HEK293 (cell line): ENCODE results near the gene SFT2D1.

Experiments
- HOXA7 ChIP-seq: sonication (generic); formaldehyde crosslinking; IDR thresholded peaks from 2 replicates; pipeline ENCODE4 v1.8.1; 2022; ENCODE audit warnings: missing genetic modification reagents, borderline replicate concordance
- KLF10 ChIP-seq: fragments of 450-650 bp; IDR thresholded peaks from 2 replicates; pipeline ENCODE4 v1.5.1; 2018; ENCODE audit warnings: missing biosample characterization, mild to moderate bottlenecking, missing genetic modification characterization
- OVOL3 ChIP-seq: fragments of 450-650 bp; formaldehyde crosslinking; IDR thresholded peaks from 2 replicates; pipeline ENCODE4 v1.5.1; 2016; ENCODE audit warnings: missing biosample characterization, missing genetic modification characterization
- SALL2 ChIP-seq: fragments of 450-650 bp; formaldehyde crosslinking; IDR thresholded peaks from 2 replicates; pipeline ENCODE4 v1.5.0; 2017; ENCODE audit warnings: missing biosample characterization, mild to moderate bottlenecking, missing genetic modification characterization, borderline replicate concordance
- YY1 ChIP-seq: fragments of 450-650 bp; formaldehyde crosslinking; IDR thresholded peaks from 2 replicates; pipeline ENCODE4 v1.5.1; 2018; ENCODE audit warnings: missing biosample characterization, missing genetic modification characterization
- ZBTB20 ChIP-seq: fragments of 450-650 bp; formaldehyde crosslinking; IDR thresholded peaks from 2 replicates; pipeline ENCODE4 v1.5.1; 2016; ENCODE audit warnings: missing biosample characterization, missing genetic modification characterization
- ZBTB48 ChIP-seq: fragments of 450-650 bp; formaldehyde crosslinking; IDR thresholded peaks from 2 replicates; pipeline ENCODE4 v1.5.1; 2016; ENCODE audit warnings: missing biosample characterization, missing genetic modification characterization
- ZNF10 ChIP-seq: fragments of 450-650 bp; formaldehyde crosslinking; IDR thresholded peaks from 2 replicates; pipeline ENCODE4 v1.5.1; 2017; ENCODE audit warnings: missing biosample characterization, missing genetic modification characterization
- ZNF335 ChIP-seq: fragments of 450-650 bp; formaldehyde crosslinking; conservative IDR thresholded peaks from 2 replicates; pipeline ENCODE4 v1.5.1; 2016; ENCODE audit warnings: missing biosample characterization, missing genetic modification characterization
- ZNF707 ChIP-seq: fragments of 450-650 bp; formaldehyde crosslinking; IDR thresholded peaks from 2 replicates; pipeline ENCODE4 v1.5.1; 2016; ENCODE audit warnings: missing biosample characterization, missing genetic modification characterization
- TF ChIP-seq, protein P1 (sequence below): sonication (generic); formaldehyde crosslinking; IDR thresholded peaks from 2 replicates; pipeline ENCODE4 v1.8.1; 2022; ENCODE audit warnings: mild to moderate bottlenecking, moderate library complexity, missing genetic modification reagents
- TF ChIP-seq, protein P2 (sequence below): fragments of 450-650 bp; formaldehyde crosslinking; IDR thresholded peaks from 2 replicates; pipeline ENCODE4 v1.5.1; 2016; ENCODE audit warnings: missing biosample characterization, missing genetic modification characterization
- TF ChIP-seq, protein P3 (sequence below): fragments of 450-650 bp; formaldehyde crosslinking; IDR thresholded peaks from 2 replicates; pipeline ENCODE4; 2016; ENCODE audit warnings: missing biosample characterization, missing genetic modification characterization
- TF ChIP-seq, protein P4 (sequence below): fragments of 450-650 bp; formaldehyde crosslinking; IDR thresholded peaks from 2 replicates; pipeline ENCODE4 v1.5.1; 2016; ENCODE audit warnings: missing biosample characterization, missing genetic modification characterization

DNA sequence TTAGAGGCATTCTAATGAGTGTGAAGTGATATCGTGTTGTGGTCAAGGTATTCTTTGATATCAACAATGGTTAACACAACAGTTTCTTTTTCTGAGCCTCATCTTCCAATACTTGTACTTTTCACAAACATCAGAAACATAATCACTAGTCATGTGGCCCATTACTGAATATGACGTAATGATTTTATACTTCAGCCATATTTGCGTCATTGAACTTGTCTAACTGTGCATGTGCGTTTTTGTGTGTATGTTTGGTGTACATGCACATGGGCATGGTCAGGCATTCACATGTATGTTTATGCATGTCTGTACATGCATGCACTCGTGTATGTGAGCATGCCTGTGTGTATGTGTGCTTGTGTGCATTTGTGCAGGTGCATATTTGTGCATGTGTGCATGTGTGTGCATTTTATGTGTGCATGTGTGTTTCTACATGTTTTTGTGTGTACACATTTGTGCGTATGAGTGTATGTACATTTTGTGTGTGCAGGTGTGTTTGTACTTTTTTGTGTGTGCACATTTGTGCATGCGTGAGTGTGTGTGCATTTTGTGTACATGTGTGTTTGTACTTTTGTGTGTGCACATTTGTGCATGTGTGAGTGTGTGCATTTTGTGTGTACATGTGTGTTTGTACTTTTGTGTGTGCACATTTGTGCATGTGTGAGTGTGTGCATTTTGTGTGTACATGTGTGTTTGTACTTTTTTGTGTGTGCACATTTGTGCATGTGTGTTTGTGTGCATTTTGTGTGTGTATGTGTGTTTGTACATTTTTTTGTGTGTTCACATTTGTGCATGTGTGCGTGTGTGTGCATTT, 63.6 kb downstream of the SFT2D1 start:
- TF ChIP-seq ZNF10 (tag by site-specific recombination), result no peak
- TF ChIP-seq, protein P1, sequence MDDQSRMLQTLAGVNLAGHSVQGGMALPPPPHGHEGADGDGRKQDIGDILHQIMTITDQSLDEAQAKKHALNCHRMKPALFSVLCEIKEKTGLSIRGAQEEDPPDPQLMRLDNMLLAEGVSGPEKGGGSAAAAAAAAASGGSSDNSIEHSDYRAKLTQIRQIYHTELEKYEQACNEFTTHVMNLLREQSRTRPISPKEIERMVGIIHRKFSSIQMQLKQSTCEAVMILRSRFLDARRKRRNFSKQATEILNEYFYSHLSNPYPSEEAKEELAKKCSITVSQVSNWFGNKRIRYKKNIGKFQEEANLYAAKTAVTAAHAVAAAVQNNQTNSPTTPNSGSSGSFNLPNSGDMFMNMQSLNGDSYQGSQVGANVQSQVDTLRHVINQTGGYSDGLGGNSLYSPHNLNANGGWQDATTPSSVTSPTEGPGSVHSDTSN (CRISPR knock-in tag), result no peak
- TF ChIP-seq HOXA7 (CRISPR knock-in tag), result no peak
- no peak for TF ChIP-seq YY1 (tag by site-specific recombination)
- TF ChIP-seq ZBTB48 (tag by site-specific recombination), result no peak
- no peak for TF ChIP-seq OVOL3
- TF ChIP-seq, protein P2, sequence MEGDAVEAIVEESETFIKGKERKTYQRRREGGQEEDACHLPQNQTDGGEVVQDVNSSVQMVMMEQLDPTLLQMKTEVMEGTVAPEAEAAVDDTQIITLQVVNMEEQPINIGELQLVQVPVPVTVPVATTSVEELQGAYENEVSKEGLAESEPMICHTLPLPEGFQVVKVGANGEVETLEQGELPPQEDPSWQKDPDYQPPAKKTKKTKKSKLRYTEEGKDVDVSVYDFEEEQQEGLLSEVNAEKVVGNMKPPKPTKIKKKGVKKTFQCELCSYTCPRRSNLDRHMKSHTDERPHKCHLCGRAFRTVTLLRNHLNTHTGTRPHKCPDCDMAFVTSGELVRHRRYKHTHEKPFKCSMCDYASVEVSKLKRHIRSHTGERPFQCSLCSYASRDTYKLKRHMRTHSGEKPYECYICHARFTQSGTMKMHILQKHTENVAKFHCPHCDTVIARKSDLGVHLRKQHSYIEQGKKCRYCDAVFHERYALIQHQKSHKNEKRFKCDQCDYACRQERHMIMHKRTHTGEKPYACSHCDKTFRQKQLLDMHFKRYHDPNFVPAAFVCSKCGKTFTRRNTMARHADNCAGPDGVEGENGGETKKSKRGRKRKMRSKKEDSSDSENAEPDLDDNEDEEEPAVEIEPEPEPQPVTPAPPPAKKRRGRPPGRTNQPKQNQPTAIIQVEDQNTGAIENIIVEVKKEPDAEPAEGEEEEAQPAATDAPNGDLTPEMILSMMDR (tag by site-specific recombination), result no peak
- no peak for TF ChIP-seq ZBTB20
- TF ChIP-seq, protein P3, sequence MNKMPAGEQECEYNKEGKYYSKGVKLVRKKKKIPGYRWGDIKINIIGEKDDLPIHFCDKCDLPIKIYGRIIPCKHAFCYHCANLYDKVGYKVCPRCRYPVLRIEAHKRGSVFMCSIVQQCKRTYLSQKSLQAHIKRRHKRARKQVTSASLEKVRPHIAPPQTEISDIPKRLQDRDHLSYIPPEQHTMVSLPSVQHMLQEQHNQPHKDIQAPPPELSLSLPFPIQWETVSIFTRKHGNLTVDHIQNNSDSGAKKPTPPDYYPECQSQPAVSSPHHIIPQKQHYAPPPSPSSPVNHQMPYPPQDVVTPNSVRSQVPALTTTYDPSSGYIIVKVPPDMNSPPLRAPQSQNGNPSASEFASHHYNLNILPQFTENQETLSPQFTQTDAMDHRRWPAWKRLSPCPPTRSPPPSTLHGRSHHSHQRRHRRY (tag by site-specific recombination), result no peak
- TF ChIP-seq, protein P4, sequence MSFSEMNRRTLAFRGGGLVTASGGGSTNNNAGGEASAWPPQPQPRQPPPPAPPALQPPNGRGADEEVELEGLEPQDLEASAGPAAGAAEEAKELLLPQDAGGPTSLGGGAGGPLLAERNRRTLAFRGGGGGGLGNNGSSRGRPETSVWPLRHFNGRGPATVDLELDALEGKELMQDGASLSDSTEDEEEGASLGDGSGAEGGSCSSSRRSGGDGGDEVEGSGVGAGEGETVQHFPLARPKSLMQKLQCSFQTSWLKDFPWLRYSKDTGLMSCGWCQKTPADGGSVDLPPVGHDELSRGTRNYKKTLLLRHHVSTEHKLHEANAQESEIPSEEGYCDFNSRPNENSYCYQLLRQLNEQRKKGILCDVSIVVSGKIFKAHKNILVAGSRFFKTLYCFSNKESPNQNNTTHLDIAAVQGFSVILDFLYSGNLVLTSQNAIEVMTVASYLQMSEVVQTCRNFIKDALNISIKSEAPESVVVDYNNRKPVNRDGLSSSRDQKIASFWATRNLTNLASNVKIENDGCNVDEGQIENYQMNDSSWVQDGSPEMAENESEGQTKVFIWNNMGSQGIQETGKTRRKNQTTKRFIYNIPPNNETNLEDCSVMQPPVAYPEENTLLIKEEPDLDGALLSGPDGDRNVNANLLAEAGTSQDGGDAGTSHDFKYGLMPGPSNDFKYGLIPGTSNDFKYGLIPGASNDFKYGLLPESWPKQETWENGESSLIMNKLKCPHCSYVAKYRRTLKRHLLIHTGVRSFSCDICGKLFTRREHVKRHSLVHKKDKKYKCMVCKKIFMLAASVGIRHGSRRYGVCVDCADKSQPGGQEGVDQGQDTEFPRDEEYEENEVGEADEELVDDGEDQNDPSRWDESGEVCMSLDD (tag by site-specific recombination), result no peak
- TF ChIP-seq SALL2, result no peak
- no peak for TF ChIP-seq ZNF335 (tag by site-specific recombination)
- no peak for TF ChIP-seq KLF10 (tag by site-specific recombination)
- TF ChIP-seq ZNF707 (tag by site-specific recombination), result no peak
